Ovary (tissue), 9 donors: ENCODE results near the gene ERICH6. TPM values are rescaled to one million over a fixed set of nuclear protein-coding genes. Genes with fewer than 3 reads are reported as not detected.

Source experiments
- DNase-seq, 5 donors: peaks; one replicate each; pipeline ENCODE4 v3.0.0-alpha.2; 2019 to 2020
- H3K27ac ChIP-seq, 2 donors: fragments of 200-600 bp; one replicate each; pipeline versions ENCODE4 v1.5.1 to v1.8.0; 2019 to 2022
- H3K27me3 ChIP-seq: fragments of 200-600 bp; one replicate; pipeline ENCODE4 v1.8.0; 2022
- H3K36me3 ChIP-seq: fragments of 200-600 bp; sonication (generic); one replicate; pipeline ENCODE4 v1.5.1; 2019
- H3K4me1 ChIP-seq: one replicate; pipeline ENCODE4 v1.8.1; 2013; ENCODE audit warnings: mild to moderate bottlenecking, moderate library complexity; ENCODE audit not compliant: insufficient read depth
- H3K4me3 ChIP-seq: fragments of 200-600 bp; sonication (generic); one replicate; pipeline ENCODE4 v1.5.1; 2017
- H3K9me3 ChIP-seq, 2 donors: fragments of 200-600 bp in 1 of 2; sonication (generic) in 1 of 2; one replicate each; pipeline versions ENCODE4 v1.5.1 to v1.8.1; 2013 to 2019; ENCODE audit warnings: mild to moderate bottlenecking in 1 of 2, moderate library complexity in 1 of 2
- EP300 ChIP-seq: sonication (generic); formaldehyde crosslinking; IDR thresholded peaks from one replicate; pipeline ENCODE4 v1.6.1; 2017; ENCODE audit warnings: antibody characterized with exemption
- POLR2A ChIP-seq: fragments of 450-650 bp; IDR thresholded peaks from one replicate; pipeline ENCODE4 v1.6.1; 2017; ENCODE audit warnings: antibody characterized with exemption, mild to moderate bottlenecking, moderate library complexity
- WGBS, 3 donors: extraction: QIAGEN DNeasy Blood & Tissue Kit in 1 of 3; methylation state at CpG; one replicate each; pipeline versions ENCODE4 v1.1.5 to v1.1.7; 2013 to 2017; 5-methylcytosine and 5-hydroxymethylcytosine counted together
- intact Hi-C, 4 donors: fragments of 100-400 bp; cut with DNase I; formaldehyde crosslinking; loops; one replicate each; pipeline versions ENCODE4 v1.11.0 to v1.15.1; 2022 to 2023
- polyA plus RNA-seq, 2 donors: library from polyadenylated mRNA; stranded (reverse); fragments of 200-250 nt in 1 of 2; fragments of 350-450 nt in 1 of 2; fragmentation: Illumina TruSeq in 1 of 2; extraction: RNeasy Lipid Tissue Mini Kit (QIAGEN cat#74804) in 1 of 2; gene quantifications; one replicate each; pipeline ENCODE4 v1.2.3, GENCODE V29; 2013 to 2014
- total RNA-seq, 7 donors: library from RNA; depleted of rRNA in 2 of 7; stranded (reverse); fragments of >200 nt in 2 of 7; fragmentation: NEBNext Ultra II Directional in 3 of 7; extraction: Animal tissue kit (Norgen Biotek cat#: 25700) in 3 of 7; gene quantifications; one replicate each; pipeline versions ENCODE4 v1.1.0 to v1.2.4, GENCODE V29; 2016 to 2023
- TF ChIP-seq, protein P1 (sequence below), 3 donors: fragments of 450-650 bp in 2 of 3; fragments of 200-600 bp in 1 of 3; IDR thresholded peaks; one replicate each; pipeline versions ENCODE4 v1.5.1 to v1.8.0; 2016 to 2022; ENCODE audit warnings: antibody characterized with exemption in 3 of 3, mild to moderate bottlenecking in 1 of 3
- donor health status: DM: no; HTN: no; CAD: no; lungs with moderate emphysema.
- donor health status: DM: no; HTN: no; CAD: no.
- donor health status: Bipolar disorder and iron deficiency.
- donor health status: DM: yes; HTN: yes; CAD: no.
- donor health status: DM: no; HTN: no; CAD: no.
- donor health status: DM: yes; HTN: yes; CAD: no.

The ERICH6 gene
- total and polyA plus RNA-seq, 9 donors, result 0.04 to 1.3 (median 0.43) TPM; not detected in 5

DNA sequence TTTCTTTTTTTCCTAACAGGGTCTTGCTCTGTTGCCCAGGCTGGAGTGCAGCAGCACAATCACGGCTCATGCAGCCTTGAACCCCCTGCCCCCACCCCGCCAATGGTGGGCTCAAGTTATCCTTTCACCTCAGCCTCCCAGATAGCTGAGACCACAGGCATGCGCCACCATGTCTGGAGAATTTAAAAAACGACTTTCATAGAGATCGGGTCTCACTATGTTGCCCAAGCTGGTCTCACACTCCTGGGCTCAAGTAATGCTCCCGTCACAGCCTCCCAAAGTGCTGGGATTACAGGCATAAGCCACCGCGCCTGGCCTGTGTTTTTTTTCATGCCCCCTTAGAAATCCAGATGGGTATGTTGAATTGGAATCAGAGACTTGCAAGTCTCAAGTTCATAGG, 40.3 kb downstream of the ERICH6 start:
- H3K27me3 ChIP-seq, result no peaks in the 10 kb centered on the region
- H3K4me1 ChIP-seq, result no peaks in the 10 kb centered on the region
- WGBS, 3 donors, result 79 to 89% (median 81%) methylated on average over 8 of the region's 8 CpGs
- no peak for DNase-seq
- H3K36me3 ChIP-seq, result no peaks in the 10 kb centered on the region
- TF ChIP-seq, protein P1, sequence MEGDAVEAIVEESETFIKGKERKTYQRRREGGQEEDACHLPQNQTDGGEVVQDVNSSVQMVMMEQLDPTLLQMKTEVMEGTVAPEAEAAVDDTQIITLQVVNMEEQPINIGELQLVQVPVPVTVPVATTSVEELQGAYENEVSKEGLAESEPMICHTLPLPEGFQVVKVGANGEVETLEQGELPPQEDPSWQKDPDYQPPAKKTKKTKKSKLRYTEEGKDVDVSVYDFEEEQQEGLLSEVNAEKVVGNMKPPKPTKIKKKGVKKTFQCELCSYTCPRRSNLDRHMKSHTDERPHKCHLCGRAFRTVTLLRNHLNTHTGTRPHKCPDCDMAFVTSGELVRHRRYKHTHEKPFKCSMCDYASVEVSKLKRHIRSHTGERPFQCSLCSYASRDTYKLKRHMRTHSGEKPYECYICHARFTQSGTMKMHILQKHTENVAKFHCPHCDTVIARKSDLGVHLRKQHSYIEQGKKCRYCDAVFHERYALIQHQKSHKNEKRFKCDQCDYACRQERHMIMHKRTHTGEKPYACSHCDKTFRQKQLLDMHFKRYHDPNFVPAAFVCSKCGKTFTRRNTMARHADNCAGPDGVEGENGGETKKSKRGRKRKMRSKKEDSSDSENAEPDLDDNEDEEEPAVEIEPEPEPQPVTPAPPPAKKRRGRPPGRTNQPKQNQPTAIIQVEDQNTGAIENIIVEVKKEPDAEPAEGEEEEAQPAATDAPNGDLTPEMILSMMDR (IDR thresholded peaks at IDR 0.05), result no peak
- TF ChIP-seq EP300 (no peak), POLR2A (no peak)
- intact Hi-C loops, result no loop called here
- H3K9me3 ChIP-seq, result no peaks in the 10 kb centered on the region
- no peak overlapping the region for H3K27ac ChIP-seq
- no peak overlapping the region for H3K4me3 ChIP-seq

DNA sequence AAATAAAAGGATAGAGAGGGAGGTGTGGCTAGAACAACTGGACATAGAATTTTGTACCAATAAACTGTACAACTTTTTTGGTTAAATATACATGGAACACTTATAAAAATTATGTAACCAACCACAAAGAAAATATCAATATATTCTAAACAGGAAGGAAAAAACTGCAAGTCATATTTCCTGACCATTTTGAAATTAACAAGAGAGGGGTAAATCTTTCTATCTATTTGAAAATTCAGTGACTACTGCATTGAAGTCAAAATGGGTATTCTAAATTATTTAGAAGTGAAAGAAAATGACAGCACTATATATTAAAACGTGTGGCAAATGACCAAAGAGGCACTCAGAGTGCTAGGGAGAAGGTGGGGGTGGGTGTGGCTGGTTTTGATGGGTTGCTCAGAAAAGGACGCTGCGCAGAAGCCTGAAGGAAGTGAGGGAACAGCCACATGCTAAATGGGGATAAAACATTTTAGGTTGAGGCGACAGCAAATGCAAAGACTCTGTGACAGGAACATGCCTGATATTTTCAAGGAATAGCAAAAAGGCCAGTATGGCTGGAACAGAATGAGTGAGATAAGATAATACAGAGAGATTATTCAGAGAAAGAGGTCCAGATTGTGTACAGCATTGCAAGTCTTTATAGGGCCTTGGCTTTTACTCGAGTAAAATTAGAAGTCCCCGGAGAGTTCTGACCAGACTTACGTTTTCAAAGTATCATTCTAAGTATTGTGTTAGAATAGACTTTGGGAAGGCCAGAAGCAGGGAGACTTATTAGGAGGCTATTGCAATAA, 41.1 kb downstream of the ERICH6 start:
- Histone ChIP-seq H3K27me3 (no peaks in the 10 kb centered on the region), H3K36me3 (no peaks in the 10 kb centered on the region), H3K27ac (no peak overlapping the region), H3K9me3 (no peaks in the 10 kb centered on the region), H3K4me3 (no peak overlapping the region), H3K4me1 (no peaks in the 10 kb centered on the region)
- intact Hi-C loops, result no loop called here
- 80% methylated on average over 7 of the region's 7 CpGs for WGBS, 3 donors
- no peak for DNase-seq
- TF ChIP-seq POLR2A (no peak), EP300 (no peak)
- TF ChIP-seq, protein P1 (IDR thresholded peaks at IDR 0.05), result no peak

DNA sequence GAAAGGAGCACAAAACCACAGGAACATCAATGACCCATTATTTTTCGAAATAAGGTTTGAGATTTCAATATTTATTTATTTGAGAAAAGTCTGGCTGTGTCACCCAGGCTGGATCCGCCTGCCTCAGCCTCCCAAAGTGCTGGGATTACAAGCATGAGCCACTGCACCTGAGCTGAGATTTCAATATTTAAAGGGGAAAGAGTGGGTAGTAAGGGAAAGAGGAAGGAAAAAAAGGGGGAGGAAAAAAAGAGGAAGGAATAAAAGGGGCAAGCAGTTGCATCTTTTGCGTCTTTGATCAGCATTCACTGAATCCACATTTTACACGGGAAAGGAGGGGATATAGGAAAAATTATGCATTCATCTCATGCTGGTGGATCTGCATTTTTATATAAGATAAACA, 47.4 kb downstream of the ERICH6 start:
- intact Hi-C loops, result no loop called here
- no peak overlapping the region for H3K27ac ChIP-seq
- no peak for DNase-seq
- no peaks in the 10 kb centered on the region for H3K27me3 ChIP-seq
- TF ChIP-seq, protein P1 (IDR thresholded peaks at IDR 0.05), result no peak
- TF ChIP-seq EP300 (no peak), POLR2A (no peak)
- H3K4me1 ChIP-seq, result no peaks in the 10 kb centered on the region
- H3K36me3 ChIP-seq, result no peaks in the 10 kb centered on the region
- H3K4me3 ChIP-seq, result no peak overlapping the region
- H3K9me3 ChIP-seq, result no peaks in the 10 kb centered on the region
- WGBS, 3 donors, result 81 to 83% (median 81%) methylated on average over 4 of the region's 4 CpGs

DNA sequence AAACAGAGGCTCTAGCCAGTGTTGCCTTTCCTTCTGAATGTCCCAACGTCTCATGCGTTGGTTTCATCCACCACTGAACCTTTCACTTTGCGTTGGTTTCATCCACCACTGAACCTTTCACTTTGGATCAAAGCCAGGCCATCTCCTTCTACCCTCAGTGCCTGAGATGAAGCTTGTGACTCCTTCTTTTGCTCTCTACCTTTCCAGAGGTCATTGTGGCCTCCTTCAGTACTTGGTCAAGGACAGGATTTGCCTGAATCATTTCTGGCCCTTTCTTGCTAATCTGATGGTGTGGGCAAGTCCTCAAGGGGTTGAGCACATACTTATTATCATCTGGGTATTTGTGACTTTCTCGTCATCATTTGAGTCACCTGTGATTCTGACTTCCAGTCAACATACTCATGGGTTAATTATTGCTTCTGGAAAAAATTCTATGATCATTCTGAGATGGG, 50.6 kb downstream of the ERICH6 start:
- no peaks in the 10 kb centered on the region for H3K4me1 ChIP-seq
- H3K27me3 ChIP-seq, result no peaks in the 10 kb centered on the region
- TF ChIP-seq EP300 (no peak), POLR2A (no peak)
- TF ChIP-seq, protein P1 (IDR thresholded peaks at IDR 0.05), result no peak
- WGBS, 3 donors, result 87 to 93% (median 88%) methylated on average over 4 of the region's 4 CpGs
- no peak overlapping the region for H3K27ac ChIP-seq
- intact Hi-C loops, result no loop called here
- H3K4me3 ChIP-seq, result no peak overlapping the region
- no peak for DNase-seq
- H3K9me3 ChIP-seq, result no peaks in the 10 kb centered on the region
- H3K36me3 ChIP-seq, result no peaks in the 10 kb centered on the region
